OCI-LY7 (cell line): ENCODE data around the gene FOXP1.

Experiments
- EZH2phosphoT487 ChIP-seq: fragments of 200-600 bp; sonication (generic); IDR thresholded peaks from 2 replicates; pipeline ENCODE4 v1.6.1; 2018; ENCODE audit warnings: low read depth, borderline replicate concordance, mild to moderate bottlenecking, mixed run types, antibody characterized with exemption, low read length, moderate library complexity, mixed read lengths
- TF ChIP-seq, protein P1 (sequence below): fragments of 200-600 bp; sonication (generic); conservative IDR thresholded peaks from 2 replicates; pipeline ENCODE4 v1.5.1; 2014; ENCODE audit warnings: mild to moderate bottlenecking, antibody characterized with exemption, low read length, moderate library complexity, mixed read lengths

- TF ChIP-seq, protein P1, sequence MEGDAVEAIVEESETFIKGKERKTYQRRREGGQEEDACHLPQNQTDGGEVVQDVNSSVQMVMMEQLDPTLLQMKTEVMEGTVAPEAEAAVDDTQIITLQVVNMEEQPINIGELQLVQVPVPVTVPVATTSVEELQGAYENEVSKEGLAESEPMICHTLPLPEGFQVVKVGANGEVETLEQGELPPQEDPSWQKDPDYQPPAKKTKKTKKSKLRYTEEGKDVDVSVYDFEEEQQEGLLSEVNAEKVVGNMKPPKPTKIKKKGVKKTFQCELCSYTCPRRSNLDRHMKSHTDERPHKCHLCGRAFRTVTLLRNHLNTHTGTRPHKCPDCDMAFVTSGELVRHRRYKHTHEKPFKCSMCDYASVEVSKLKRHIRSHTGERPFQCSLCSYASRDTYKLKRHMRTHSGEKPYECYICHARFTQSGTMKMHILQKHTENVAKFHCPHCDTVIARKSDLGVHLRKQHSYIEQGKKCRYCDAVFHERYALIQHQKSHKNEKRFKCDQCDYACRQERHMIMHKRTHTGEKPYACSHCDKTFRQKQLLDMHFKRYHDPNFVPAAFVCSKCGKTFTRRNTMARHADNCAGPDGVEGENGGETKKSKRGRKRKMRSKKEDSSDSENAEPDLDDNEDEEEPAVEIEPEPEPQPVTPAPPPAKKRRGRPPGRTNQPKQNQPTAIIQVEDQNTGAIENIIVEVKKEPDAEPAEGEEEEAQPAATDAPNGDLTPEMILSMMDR, result no peak
- no peak for TF ChIP-seq EZH2phosphoT487
These were observed 532.3 kb downstream of the FOXP1 start for GRCh38 chr3:71051259-71051595.
